GM10266 (cell line): Measurements from ENCODE around the gene RAB27A.
"Not testable (repeated sequence)": the region's sequence is repeated elsewhere in the genome, so short reads cannot be mapped to it uniquely, and the experiment has no call there.

Source experiments
- DNase-seq: peaks from one replicate; pipeline ENCODE4 v3.0.0; 2012; ENCODE audit errors: extremely low spot score
- TF ChIP-seq, protein P1 (sequence below): IDR thresholded peaks from 2 replicates; pipeline ENCODE4 v1.5.1; 2012; ENCODE audit warnings: mild to moderate bottlenecking, low read depth; ENCODE audit not compliant: control insufficient read depth, insufficient read depth; ENCODE audit errors: missing control alignments

Gene RAB27A

DNA sequence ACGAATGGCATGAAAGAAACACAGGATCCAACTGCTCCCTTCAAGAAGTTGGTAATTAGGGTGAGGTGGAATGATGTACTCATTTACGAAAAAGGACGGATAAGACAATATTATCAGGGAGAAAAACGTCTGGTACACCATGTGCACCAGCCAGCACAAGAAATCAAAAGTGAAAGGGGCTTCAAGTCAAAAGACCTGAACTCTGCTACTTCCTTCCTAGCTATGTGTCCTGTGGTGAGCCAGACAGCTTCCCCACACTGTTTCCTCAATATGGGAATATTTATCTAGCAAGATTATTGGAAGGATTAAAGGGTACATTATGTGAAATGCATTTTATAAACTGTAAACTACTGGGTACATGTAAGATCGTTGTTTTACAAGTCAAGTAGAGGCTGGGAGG lies 33.9 kb downstream of the RAB27A start:
- DNase-seq = peak; percentile 17

DNA sequence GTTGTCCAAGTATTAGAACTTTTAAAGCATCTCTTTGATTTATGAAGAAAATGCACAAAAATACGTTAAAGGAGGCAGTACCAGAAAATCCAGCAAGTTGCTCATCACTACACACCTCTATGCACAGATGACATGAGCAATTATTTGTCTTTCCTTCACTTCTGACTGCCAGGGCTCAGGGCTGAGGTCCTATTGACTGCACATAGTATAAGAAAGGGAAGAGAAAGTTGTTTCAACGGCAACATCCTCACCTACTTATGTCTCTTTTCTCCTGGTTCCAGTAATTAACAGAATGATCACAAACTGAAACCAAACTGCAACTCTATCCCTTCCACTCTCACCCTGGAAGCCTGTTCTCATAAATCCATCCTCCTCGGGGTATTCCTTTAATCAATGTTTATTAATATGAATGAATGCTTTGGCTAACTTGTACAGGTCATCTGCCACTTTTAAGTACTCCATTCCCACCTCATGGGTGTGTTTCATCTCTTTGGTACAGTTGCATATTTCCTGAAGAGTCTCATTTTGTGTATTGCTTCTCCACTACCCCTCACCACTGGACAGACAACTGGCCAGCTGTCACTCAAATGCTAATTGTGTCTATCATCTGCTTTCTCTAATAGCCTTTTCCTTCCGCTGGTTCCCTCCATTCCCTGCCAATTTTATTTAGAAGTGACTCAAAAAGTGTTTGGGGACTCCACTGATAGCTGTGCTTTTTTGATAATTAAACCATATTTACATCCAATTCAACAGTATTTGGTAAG lies 34.5 kb downstream of the RAB27A start:
- TF ChIP-seq, protein P1, sequence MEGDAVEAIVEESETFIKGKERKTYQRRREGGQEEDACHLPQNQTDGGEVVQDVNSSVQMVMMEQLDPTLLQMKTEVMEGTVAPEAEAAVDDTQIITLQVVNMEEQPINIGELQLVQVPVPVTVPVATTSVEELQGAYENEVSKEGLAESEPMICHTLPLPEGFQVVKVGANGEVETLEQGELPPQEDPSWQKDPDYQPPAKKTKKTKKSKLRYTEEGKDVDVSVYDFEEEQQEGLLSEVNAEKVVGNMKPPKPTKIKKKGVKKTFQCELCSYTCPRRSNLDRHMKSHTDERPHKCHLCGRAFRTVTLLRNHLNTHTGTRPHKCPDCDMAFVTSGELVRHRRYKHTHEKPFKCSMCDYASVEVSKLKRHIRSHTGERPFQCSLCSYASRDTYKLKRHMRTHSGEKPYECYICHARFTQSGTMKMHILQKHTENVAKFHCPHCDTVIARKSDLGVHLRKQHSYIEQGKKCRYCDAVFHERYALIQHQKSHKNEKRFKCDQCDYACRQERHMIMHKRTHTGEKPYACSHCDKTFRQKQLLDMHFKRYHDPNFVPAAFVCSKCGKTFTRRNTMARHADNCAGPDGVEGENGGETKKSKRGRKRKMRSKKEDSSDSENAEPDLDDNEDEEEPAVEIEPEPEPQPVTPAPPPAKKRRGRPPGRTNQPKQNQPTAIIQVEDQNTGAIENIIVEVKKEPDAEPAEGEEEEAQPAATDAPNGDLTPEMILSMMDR = no peak
- no peak for DNase-seq

More for the DNA sequence above, 33.9 kb downstream of the RAB27A start:
- TF ChIP-seq, protein P1 = no peak

GRCh38 chr15:55253580-55253979 lies 36.0 kb downstream of the RAB27A start:
- DNase-seq = no peak
- TF ChIP-seq, protein P1 = no peak

GRCh38 chr15:55252201-55252600 lies 37.4 kb downstream of the RAB27A start:
- DNase-seq = not testable (repeated sequence)

- DNase-seq = no peak
- TF ChIP-seq, protein P1 = no peak
Measured at GRCh38 chr15:55250941-55251340, 38.7 kb downstream of the RAB27A start.

GRCh38 chr15:55250392-55250791 lies 39.2 kb downstream of the RAB27A start:
- no peak for DNase-seq

DNA sequence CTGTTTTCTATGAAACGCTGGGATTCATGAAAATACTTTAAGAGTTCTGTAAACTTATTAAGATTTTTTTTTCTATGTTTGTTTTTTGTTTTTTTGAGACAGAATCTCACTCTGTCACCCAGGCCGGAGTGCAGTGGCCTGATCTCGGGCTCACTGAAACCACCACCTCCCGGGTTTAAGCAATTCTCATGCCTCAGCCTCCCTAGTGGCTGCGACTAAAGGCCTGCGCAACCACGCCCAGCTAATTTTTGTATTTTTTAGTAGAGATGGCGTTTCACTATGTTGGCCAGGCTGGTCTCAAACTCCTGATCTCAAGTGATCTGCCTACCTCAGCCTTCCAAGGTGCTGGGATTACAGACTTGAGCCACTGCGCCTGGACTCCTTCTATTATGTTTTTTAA lies 39.7 kb downstream of the RAB27A start:
- DNase-seq = not testable (repeated sequence)

More at GRCh38 chr15:55250392-55250791, 39.2 kb downstream of the RAB27A start:
- TF ChIP-seq, protein P1 = no peak

GRCh38 chr15:55248895-55249294 lies 40.7 kb downstream of the RAB27A start:
- TF ChIP-seq, protein P1 = no peak
- DNase-seq = no peak
